ENCODE data around the gene HDC.

DNA sequence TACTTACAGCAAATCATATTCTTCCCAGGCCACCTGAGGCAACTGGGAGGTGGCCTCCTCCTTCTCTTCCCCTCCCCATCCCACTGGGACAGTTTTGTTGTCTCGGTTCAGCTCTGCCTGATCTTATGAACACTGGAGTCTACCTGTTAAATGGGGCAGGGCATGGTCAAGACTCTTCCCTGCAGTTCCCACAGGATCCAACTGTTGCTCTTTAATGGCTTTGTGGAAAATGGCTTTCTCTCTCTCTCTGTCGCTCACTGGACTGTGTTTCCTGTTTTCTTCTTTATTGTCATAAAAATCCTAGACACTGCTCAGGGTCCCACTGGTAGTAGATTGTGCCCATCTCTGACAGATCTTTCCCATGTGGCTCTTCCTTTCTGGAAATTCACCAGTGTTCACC, 43.3 kb downstream of the HDC start:
- TF ChIP-seq POLR2AphosphoS5 (IDR thresholded peaks at IDR 0.05; ENCODE audit: low read depth, low read length): no peak
- TF ChIP-seq, protein P1, sequence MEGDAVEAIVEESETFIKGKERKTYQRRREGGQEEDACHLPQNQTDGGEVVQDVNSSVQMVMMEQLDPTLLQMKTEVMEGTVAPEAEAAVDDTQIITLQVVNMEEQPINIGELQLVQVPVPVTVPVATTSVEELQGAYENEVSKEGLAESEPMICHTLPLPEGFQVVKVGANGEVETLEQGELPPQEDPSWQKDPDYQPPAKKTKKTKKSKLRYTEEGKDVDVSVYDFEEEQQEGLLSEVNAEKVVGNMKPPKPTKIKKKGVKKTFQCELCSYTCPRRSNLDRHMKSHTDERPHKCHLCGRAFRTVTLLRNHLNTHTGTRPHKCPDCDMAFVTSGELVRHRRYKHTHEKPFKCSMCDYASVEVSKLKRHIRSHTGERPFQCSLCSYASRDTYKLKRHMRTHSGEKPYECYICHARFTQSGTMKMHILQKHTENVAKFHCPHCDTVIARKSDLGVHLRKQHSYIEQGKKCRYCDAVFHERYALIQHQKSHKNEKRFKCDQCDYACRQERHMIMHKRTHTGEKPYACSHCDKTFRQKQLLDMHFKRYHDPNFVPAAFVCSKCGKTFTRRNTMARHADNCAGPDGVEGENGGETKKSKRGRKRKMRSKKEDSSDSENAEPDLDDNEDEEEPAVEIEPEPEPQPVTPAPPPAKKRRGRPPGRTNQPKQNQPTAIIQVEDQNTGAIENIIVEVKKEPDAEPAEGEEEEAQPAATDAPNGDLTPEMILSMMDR (IDR thresholded peaks at IDR 0.05): no peak

Measured in Panc1 (cell line).